ENCODE data around the gene PC. TPM values are rescaled to one million over a fixed set of nuclear protein-coding genes. Genes with fewer than 3 reads are reported as not detected.

The PC gene
- total RNA-seq, 1 donor from 2014 or later = 5.0 TPM

GRCh38 chr11:66909181-66909580, 49.0 kb downstream of the PC start:
- ATAC-seq (ENCODE audit: low read depth) (no peak), DNase-seq (no peak)
- Mint-ChIP-seq H3K4me3 (no peak overlapping the region), H3K9me3 (no peaks in the 10 kb centered on the region), H3K27ac (no peak overlapping the region), H3K36me3 (ENCODE audit: low read depth) (no peaks in the 10 kb centered on the region), H3K4me1 (no peaks in the 10 kb centered on the region), H3K27me3 (no peaks in the 10 kb centered on the region)
- POLR2A ChIA-PET = no interaction called here
- intact Hi-C loops (cut with micrococcal nuclease) = no loop called here
- no peak for TF ChIP-seq CTCF (IDR thresholded peaks at IDR 0.05)
- CTCF ChIA-PET = no interaction called here

GRCh38 chr11:66907751-66908630, 50.2 kb downstream of the PC start:
- intact Hi-C loops (cut with micrococcal nuclease) = no loop called here
- Mint-ChIP-seq H3K36me3 (ENCODE audit: low read depth) (no peaks in the 10 kb centered on the region), H3K27ac (no peak overlapping the region), H3K4me3 (no peak overlapping the region), H3K9me3 (no peaks in the 10 kb centered on the region), H3K27me3 (no peaks in the 10 kb centered on the region), H3K4me1 (no peaks in the 10 kb centered on the region)
- TF ChIP-seq CTCF (IDR thresholded peaks at IDR 0.05) = no peak
- ChIA-PET POLR2A (no interaction called here), CTCF (no interaction called here)
- DNase-seq = no peak
- ATAC-seq (ENCODE audit: low read depth) = no peak

- ChIA-PET POLR2A (no interaction called here), CTCF (no interaction called here)
- TF ChIP-seq CTCF (IDR thresholded peaks at IDR 0.05) = no peak
- H3K27ac Mint-ChIP-seq = no peak overlapping the region
- H3K4me3 Mint-ChIP-seq = no peak overlapping the region
- H3K4me1 Mint-ChIP-seq = no peaks in the 10 kb centered on the region
- DNase-seq (no peak), ATAC-seq (ENCODE audit: low read depth) (no peak)
- H3K27me3 Mint-ChIP-seq = no peaks in the 10 kb centered on the region
- intact Hi-C loops (cut with micrococcal nuclease) = no loop called here
- no peaks in the 10 kb centered on the region for H3K36me3 Mint-ChIP-seq (ENCODE audit: low read depth)
- no peaks in the 10 kb centered on the region for H3K9me3 Mint-ChIP-seq
These were observed 52.0 kb downstream of the PC start for GRCh38 chr11:66906061-66906733.

- no peak overlapping the region for H3K27ac Mint-ChIP-seq
- H3K36me3 Mint-ChIP-seq (ENCODE audit: low read depth) = no peaks in the 10 kb centered on the region
- no peaks in the 10 kb centered on the region for H3K27me3 Mint-ChIP-seq
- no peak overlapping the region for H3K4me3 Mint-ChIP-seq
- ATAC-seq (ENCODE audit: low read depth) = no peak
- no peak for DNase-seq
- no peaks in the 10 kb centered on the region for H3K4me1 Mint-ChIP-seq
- POLR2A ChIA-PET = no interaction called here
- TF ChIP-seq CTCF (IDR thresholded peaks at IDR 0.05) = no peak
- intact Hi-C loops (cut with micrococcal nuclease) = no loop called here
- H3K9me3 Mint-ChIP-seq = no peaks in the 10 kb centered on the region
- CTCF ChIA-PET = no interaction called here
These were observed 52.6 kb downstream of the PC start for GRCh38 chr11:66905631-66906030.

GRCh38 chr11:66904981-66905521, 53.1 kb downstream of the PC start:
- no peak overlapping the region for H3K4me3 Mint-ChIP-seq
- no peaks in the 10 kb centered on the region for H3K36me3 Mint-ChIP-seq (ENCODE audit: low read depth)
- ChIA-PET POLR2A (no interaction called here), CTCF (no interaction called here)
- intact Hi-C loops (cut with micrococcal nuclease) = no loop called here
- TF ChIP-seq CTCF (IDR thresholded peaks at IDR 0.05) = no peak
- no peak overlapping the region for H3K27ac Mint-ChIP-seq
- ATAC-seq (ENCODE audit: low read depth) (no peak), DNase-seq (no peak)
- no peaks in the 10 kb centered on the region for H3K4me1 Mint-ChIP-seq
- no peaks in the 10 kb centered on the region for H3K9me3 Mint-ChIP-seq
- H3K27me3 Mint-ChIP-seq = no peaks in the 10 kb centered on the region

Measured in activated B cell treated with CpG ODN at 0.5 μM for 24 hours (primary cell).